ENCODE data around the gene C1orf116.

C1orf116 gene

DNA sequence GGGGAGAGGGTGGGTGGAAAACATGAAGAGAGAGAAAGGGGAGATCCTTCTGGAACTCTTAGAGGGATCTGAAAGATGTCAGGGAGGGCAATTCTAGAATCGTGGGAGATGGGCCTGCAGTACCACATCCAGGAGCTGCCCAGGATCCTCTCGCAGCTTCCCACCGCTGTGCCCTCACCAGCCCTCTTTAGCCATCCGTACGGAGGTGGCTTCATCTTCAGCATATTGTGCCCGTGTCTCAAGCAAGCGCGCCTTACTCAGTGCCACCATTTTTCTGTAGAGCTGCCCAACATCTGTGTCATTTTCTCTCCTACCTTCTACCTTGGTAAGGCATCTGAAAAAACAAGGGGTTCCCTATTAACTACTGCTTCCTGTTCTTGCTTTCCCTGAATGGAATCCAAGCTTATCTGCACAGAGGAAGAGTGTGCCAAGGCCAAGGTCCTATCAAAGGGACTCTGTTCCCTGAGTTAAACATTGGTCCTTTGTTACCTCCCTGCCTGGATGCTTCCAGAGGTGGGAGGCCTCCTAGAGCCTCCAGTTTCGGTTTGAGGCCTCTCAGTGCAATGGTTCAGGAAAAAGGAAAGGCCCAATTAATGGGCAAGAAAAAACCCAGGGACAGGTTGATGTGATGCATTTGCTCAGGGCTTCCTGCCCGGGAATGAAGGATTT is 23.2 kb downstream of the C1orf116 start:
- in situ Hi-C loops (cut with HindIII; ENCODE audit: low pct_ligation_motif_present, low sequenced_read_pairs), result no loop called here
- Histone ChIP-seq H3K27ac (no peak overlapping the region), H3K4me3 (ENCODE audit: low read depth, low read length) (no peak overlapping the region), H3K36me3 (replicated peaks) (no peaks in the 10 kb centered on the region), H3K27me3 (replicated peaks) (no peaks in the 10 kb centered on the region)
- DNase-seq, result no peak
- TF ChIP-seq, protein P1, sequence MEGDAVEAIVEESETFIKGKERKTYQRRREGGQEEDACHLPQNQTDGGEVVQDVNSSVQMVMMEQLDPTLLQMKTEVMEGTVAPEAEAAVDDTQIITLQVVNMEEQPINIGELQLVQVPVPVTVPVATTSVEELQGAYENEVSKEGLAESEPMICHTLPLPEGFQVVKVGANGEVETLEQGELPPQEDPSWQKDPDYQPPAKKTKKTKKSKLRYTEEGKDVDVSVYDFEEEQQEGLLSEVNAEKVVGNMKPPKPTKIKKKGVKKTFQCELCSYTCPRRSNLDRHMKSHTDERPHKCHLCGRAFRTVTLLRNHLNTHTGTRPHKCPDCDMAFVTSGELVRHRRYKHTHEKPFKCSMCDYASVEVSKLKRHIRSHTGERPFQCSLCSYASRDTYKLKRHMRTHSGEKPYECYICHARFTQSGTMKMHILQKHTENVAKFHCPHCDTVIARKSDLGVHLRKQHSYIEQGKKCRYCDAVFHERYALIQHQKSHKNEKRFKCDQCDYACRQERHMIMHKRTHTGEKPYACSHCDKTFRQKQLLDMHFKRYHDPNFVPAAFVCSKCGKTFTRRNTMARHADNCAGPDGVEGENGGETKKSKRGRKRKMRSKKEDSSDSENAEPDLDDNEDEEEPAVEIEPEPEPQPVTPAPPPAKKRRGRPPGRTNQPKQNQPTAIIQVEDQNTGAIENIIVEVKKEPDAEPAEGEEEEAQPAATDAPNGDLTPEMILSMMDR (IDR thresholded peaks at IDR 0.05; ENCODE audit: low read depth, low read length, missing control alignments), result no peak

DNA sequence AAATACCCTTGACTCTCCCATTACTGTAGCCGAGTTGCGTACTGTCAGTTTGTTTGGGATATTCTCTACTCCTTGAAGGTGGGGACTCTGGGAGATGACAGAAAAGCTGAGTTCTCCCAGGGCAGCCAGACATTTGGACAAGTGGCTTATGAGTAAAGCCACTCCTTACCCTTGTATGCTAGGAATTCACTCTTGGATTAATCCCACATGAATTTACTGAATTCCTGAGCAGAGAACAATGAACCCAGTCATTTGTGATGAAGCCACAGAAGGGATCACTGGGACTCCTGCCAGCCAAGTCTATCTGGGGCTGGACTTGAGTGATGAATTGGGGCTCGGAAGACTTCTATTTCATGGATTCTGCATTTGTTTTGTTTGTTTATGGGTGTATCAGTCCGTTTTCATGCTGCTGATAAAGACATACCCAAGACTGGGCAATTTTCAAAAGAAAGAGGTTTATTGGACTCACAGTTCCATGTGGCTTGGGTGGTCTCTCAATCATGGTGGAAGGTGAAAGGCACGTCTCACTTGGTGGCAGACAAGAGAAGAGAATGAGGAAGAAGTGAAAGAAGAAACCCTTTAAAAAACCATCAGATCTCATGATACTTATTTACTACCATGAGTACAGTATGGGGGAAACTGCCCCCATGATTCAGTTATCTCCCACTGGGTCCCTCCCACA is 25.1 kb downstream of the C1orf116 start:
- H3K36me3 ChIP-seq (replicated peaks), result no peaks in the 10 kb centered on the region
- TF ChIP-seq, protein P1 (IDR thresholded peaks at IDR 0.05; ENCODE audit: low read depth, low read length, missing control alignments), result no peak
- no peaks in the 10 kb centered on the region for H3K27me3 ChIP-seq (replicated peaks)
- H3K27ac ChIP-seq, result peak overlapping the region; percentile 35
- in situ Hi-C loops (cut with HindIII; ENCODE audit: low pct_ligation_motif_present, low sequenced_read_pairs), result no loop called here
- DNase-seq, result peak; percentile 81
- no peak overlapping the region for H3K4me3 ChIP-seq (ENCODE audit: low read depth, low read length)

DNA sequence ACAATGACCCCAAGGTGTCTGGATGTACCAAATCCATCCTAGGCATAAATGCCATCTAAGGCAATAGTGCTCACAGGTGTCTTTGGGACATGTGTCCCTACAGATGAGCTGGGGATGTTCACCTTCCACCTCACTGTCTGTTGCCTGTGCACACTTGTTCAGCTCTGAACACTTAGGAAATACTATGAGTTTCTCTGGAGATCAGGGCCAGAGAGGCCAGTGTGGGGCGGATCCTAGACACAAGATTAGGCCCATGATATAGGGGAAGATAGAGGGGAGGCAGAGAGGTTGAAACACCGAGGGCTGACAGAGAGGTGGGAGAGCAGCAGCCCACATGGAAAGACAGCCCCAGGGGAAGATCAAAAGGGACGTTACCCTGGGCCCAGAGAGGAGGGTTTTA is 25.6 kb downstream of the C1orf116 start:
- Histone ChIP-seq H3K27ac (peak overlapping the region; percentile 35), H3K27me3 (replicated peaks) (no peaks in the 10 kb centered on the region), H3K4me3 (ENCODE audit: low read depth, low read length) (no peak overlapping the region), H3K36me3 (replicated peaks) (no peaks in the 10 kb centered on the region)
- in situ Hi-C loops (cut with HindIII; ENCODE audit: low pct_ligation_motif_present, low sequenced_read_pairs), result no loop called here
- TF ChIP-seq, protein P1 (IDR thresholded peaks at IDR 0.05; ENCODE audit: low read depth, low read length, missing control alignments), result no peak
- DNase-seq, result no peak

DNA sequence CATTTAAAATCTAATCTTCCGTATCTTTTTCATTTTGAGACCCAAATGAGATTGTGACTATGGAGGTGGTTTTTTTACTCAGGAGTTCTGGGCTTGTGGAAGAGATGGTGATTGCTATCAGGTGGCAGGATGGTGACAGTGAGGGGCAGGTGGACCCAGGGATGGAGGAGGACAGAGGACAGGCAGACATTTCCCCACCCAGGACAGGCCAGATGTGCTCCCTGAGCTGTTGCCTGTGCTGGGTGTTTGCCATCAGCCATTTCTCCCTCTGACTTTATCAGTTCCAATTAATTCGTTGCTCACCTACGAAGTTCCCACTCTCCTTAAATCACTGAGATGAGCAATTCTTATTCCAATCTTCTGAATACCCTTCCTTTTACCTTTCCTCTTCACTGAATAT is 26.5 kb downstream of the C1orf116 start:
- no peak overlapping the region for H3K4me3 ChIP-seq (ENCODE audit: low read depth, low read length)
- H3K27ac ChIP-seq, result no peak overlapping the region
- TF ChIP-seq, protein P1 (IDR thresholded peaks at IDR 0.05; ENCODE audit: low read depth, low read length, missing control alignments), result no peak
- in situ Hi-C loops (cut with HindIII; ENCODE audit: low pct_ligation_motif_present, low sequenced_read_pairs), result no loop called here
- H3K36me3 ChIP-seq (replicated peaks), result no peaks in the 10 kb centered on the region
- no peaks in the 10 kb centered on the region for H3K27me3 ChIP-seq (replicated peaks)
- no peak for DNase-seq

DNA sequence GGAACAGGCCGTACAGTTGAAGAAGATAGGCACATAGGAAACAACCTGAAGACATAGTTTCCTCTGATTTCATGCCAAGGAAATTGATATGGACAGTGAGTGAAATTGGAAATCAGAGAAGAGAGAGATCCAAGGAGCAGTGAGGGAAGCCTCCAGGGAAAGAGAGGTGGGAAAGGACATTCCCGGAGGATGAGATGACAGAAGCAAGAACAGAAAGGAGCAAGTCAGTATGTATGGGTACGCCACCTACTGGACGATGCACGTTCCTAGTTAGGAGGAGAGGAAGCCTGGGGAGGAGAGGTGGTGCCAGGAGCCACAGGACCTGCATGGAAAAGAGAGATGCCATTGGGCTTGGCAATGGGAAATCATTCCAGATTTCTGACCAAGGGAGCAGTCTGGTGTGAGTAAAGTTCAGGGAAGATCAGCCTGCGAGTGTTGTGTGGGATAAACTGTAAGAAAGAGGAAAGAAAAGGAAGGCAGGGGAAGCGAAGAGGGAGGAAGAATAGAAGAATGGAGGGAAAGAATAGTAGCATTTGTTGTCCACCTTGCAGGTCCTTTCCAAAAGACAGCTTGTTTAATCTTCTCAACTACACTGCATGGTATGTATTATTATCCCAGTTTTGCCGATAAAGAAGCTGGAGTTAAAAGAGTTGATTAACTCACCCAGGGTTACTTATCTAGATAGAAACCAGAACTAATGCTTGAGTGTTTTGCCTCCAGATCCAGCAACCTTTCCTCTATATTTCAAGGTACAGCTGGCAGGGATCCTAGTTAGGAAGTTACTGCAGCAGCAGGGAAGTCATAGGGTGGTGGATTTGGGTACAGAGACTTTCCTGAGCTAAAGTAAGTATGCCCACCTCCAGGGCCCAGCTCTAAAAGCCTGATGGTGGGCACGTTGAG is 27.4 kb downstream of the C1orf116 start:
- no peaks in the 10 kb centered on the region for H3K36me3 ChIP-seq (replicated peaks)
- peak; percentile 69 for DNase-seq
- in situ Hi-C loops (cut with HindIII; ENCODE audit: low pct_ligation_motif_present, low sequenced_read_pairs), result no loop called here

More for the DNA sequence above, 27.4 kb downstream of the C1orf116 start:
- TF ChIP-seq, protein P1 (IDR thresholded peaks at IDR 0.05; ENCODE audit: low read depth, low read length, missing control alignments), result peak; percentile 92
- Histone ChIP-seq H3K4me3 (ENCODE audit: low read depth, low read length) (no peak overlapping the region), H3K27me3 (replicated peaks) (no peaks in the 10 kb centered on the region), H3K27ac (no peak overlapping the region)

All from brain microvascular endothelial cell (primary cell).